ENCODE measurements around the gene CTAGE8. TPM values are rescaled to one million over a fixed set of nuclear protein-coding genes. Genes with fewer than 3 reads are reported as not detected.

Gene CTAGE8
- total and polyA plus RNA-seq, 4 experiments from 2014 or later = 0.36 to 0.45 (median 0.39) TPM; not detected in 1

Other genes with a start within 250 kb of the CTAGE8 start
- gene OR2A5, start 220.3 kb downstream of the CTAGE8 start, total RNA-seq = not detected
- not detected for gene OR2A5, start 220.3 kb downstream of the CTAGE8 start, polyA plus RNA-seq
- gene OR2A25, start 199.5 kb downstream of the CTAGE8 start, total RNA-seq = not detected
- not detected for gene OR2A25, start 199.5 kb downstream of the CTAGE8 start, polyA plus RNA-seq
- not detected for gene OR2A12, start 183.0 kb downstream of the CTAGE8 start, total RNA-seq
- not detected for gene OR2A12, start 183.0 kb downstream of the CTAGE8 start, polyA plus RNA-seq
- gene OR2A2, start 159.7 kb downstream of the CTAGE8 start, total RNA-seq = not detected
- not detected for gene OR2A2, start 159.7 kb downstream of the CTAGE8 start, polyA plus RNA-seq
- gene OR2A14, start 146.1 kb downstream of the CTAGE8 start, total RNA-seq = not detected
- not detected for gene OR2A14, start 146.1 kb downstream of the CTAGE8 start, polyA plus RNA-seq
- gene CTAGE4, start 85.8 kb downstream of the CTAGE8 start, total RNA-seq = 1 to 10 TPM; 5.0 to 5.4 TPM
- under 1 TPM in 1 of 2 donors, not detected in 1; 0.08 TPM for gene CTAGE4, start 85.8 kb downstream of the CTAGE8 start, polyA plus RNA-seq
- gene ARHGEF35, start 73.5 kb downstream of the CTAGE8 start, total RNA-seq = 1 to 10 TPM; 4.8 to 5.2 TPM
- 1 to 10 TPM; 2.0 to 2.8 TPM for gene ARHGEF35, start 73.5 kb downstream of the CTAGE8 start, polyA plus RNA-seq
- not detected for gene OR2A42, start 29.7 kb downstream of the CTAGE8 start, total RNA-seq
- not detected for gene OR2A42, start 29.7 kb downstream of the CTAGE8 start, polyA plus RNA-seq
- gene OR2A7, start 4.5 kb downstream of the CTAGE8 start, total RNA-seq = 1 to 10 TPM; 3.9 to 4.0 TPM
- gene OR2A7, start 4.5 kb downstream of the CTAGE8 start, polyA plus RNA-seq = under 1 TPM in 1 of 2 donors, not detected in 1; 0.76 TPM
- not detected for gene OR2A1, start 43.1 kb upstream of the CTAGE8 start, total RNA-seq
- under 1 TPM in 1 of 2 donors, not detected in 1; 0.59 TPM for gene OR2A1, start 43.1 kb upstream of the CTAGE8 start, polyA plus RNA-seq
- 10 to 100 TPM in 1 of 2 experiments, 1 to 10 TPM in 1; 9.0 to 12.0 TPM for gene ARHGEF5, start 86.1 kb upstream of the CTAGE8 start, total RNA-seq
- 1 to 10 TPM in 1 of 2 donors, not detected in 1; 3.9 TPM for gene ARHGEF5, start 86.1 kb upstream of the CTAGE8 start, polyA plus RNA-seq
- not detected for gene NOBOX, start 134.4 kb upstream of the CTAGE8 start, total RNA-seq
- gene NOBOX, start 134.4 kb upstream of the CTAGE8 start, polyA plus RNA-seq = not detected

Measured in CD4-positive, alpha-beta memory T cell (primary cell).